K562 (cell line): Measurements from ENCODE around the gene SNRPB. TPM values are rescaled to one million over a fixed set of nuclear protein-coding genes. Genes with fewer than 3 reads are reported as not detected.

ENCODE experiments used
- CHCHD3 ChIP-seq: fragments of 250-450 bp; sonication (Bioruptor Pico); IDR thresholded peaks from 2 replicates; pipeline ENCODE4 v2.1.2; 2022; ENCODE audit warnings: mild to moderate bottlenecking
- ELF1 ChIP-seq: fragments of 200-800 bp; sonication (Bioruptor generic); IDR thresholded peaks from 2 replicates; pipeline ENCODE4 v1.6.1; 2016; ENCODE audit warnings: missing genetic modification characterization, missing compliant biosample characterization
- EZH2 ChIP-seq: IDR thresholded peaks from 2 replicates; pipeline ENCODE4 v1.6.1; 2012; ENCODE audit warnings: low read depth, mild to moderate bottlenecking, inconsistent platforms, low read length, borderline replicate concordance
- FOXA3 ChIP-seq, 2 experiments: fragments of 450-650 bp in 1 of 2; sonication (generic) in 1 of 2; formaldehyde crosslinking; IDR thresholded peaks in 1 of 2; conservative IDR thresholded peaks in 1 of 2; 2 replicates each; pipeline versions ENCODE4 v1.4.0 to v1.8.0; 2020 to 2022; ENCODE audit warnings: mild to moderate bottlenecking in 2 of 2, missing genetic modification reagents in 1 of 2
- KAT7 ChIP-seq: sonication (generic); formaldehyde crosslinking; IDR thresholded peaks from 2 replicates; pipeline ENCODE4 v1.8.0; 2022; ENCODE audit warnings: missing genetic modification reagents, mild to moderate bottlenecking, borderline replicate concordance
- KDM4B ChIP-seq, 2 experiments: fragments of 450-650 bp in 1 of 2; sonication (generic) in 1 of 2; IDR thresholded peaks; 2 replicates each; pipeline ENCODE4 v1.6.1; 2016 to 2017; ENCODE audit warnings: borderline replicate concordance in 2 of 2, antibody characterized with exemption in 1 of 2, low read depth in 1 of 2, mild to moderate bottlenecking in 1 of 2
- MCM5 ChIP-seq: fragments of 450-650 bp; IDR thresholded peaks from 2 replicates; pipeline ENCODE4 v1.6.1; 2016; ENCODE audit warnings: low read depth
- NCOA4 ChIP-seq: fragments of 450-650 bp; IDR thresholded peaks from 2 replicates; pipeline ENCODE4 v1.6.1; 2018; ENCODE audit warnings: mild to moderate bottlenecking; ENCODE audit not compliant: partially characterized antibody
- RFX5 ChIP-seq: IDR thresholded peaks from 2 replicates; pipeline ENCODE4 v1.6.1; 2011; ENCODE audit warnings: low read depth, mild to moderate bottlenecking, improper control_type of control experiment, low read length
- RUNX1 ChIP-seq: sonication (generic); IDR thresholded peaks from 2 replicates; pipeline ENCODE4 v1.6.1; 2016; ENCODE audit warnings: antibody characterized with exemption, low read depth
- STAT5A ChIP-seq: IDR thresholded peaks from 2 replicates; pipeline ENCODE4 v1.6.1; 2012; ENCODE audit warnings: low read length, inconsistent platforms, borderline replicate concordance
- TAF1 ChIP-seq: IDR thresholded peaks from 2 replicates; pipeline ENCODE4 v1.6.1; 2011; ENCODE audit warnings: mild to moderate bottlenecking, low read length, moderate library complexity; ENCODE audit not compliant: insufficient read depth, control insufficient read depth, severe bottlenecking; ENCODE audit errors: extremely low read depth
- ZNF354B ChIP-seq: fragments of 250-450 bp; sonication (Bioruptor Pico); IDR thresholded peaks from 2 replicates; pipeline ENCODE4 v1.4.0; 2020
- ZNF57 ChIP-seq: fragments of 450-650 bp; formaldehyde crosslinking; IDR thresholded peaks from 2 replicates; pipeline ENCODE4 v1.4.0; 2020; ENCODE audit warnings: mild to moderate bottlenecking, moderate library complexity
- polyA plus RNA-seq, 8 experiments: library from polyadenylated mRNA; depleted of rRNA in 4 of 8; stranded (reverse) in 5 of 8; unstranded in 3 of 8; fragments of >200 nt; fragmentation: Nextera tagmentation in 2 of 8; fragmentation: Illumina TruSeq in 1 of 8; extraction: Ambion mirVana in 2 of 8; extraction: Trizol in 1 of 8; gene quantifications; 2 replicates each; pipeline versions ENCODE4 v1.2.1 to v1.2.3, GENCODE V29; 2011 to 2014; ENCODE audit warnings: inconsistent platforms in 1 of 8, missing spikeins in 1 of 8
- total RNA-seq, 7 experiments: library from RNA; depleted of rRNA in 6 of 7; stranded (reverse); fragments of >200 nt in 6 of 7; fragmentation: Illumina TruSeq in 2 of 7; extraction: Trizol in 2 of 7; gene quantifications; 2 replicates each; pipeline versions ENCODE4 v1.2.1 to v1.2.3, GENCODE V29; 2011 to 2021; ENCODE audit warnings: low replicate concordance in 1 of 7
- TF ChIP-seq, protein P1 (sequence below): fragments of 450-650 bp; IDR thresholded peaks from 2 replicates; pipeline ENCODE4 v1.7.0; 2016; ENCODE audit warnings: borderline replicate concordance
- TF ChIP-seq, protein P2 (sequence below): fragments of 450-650 bp; IDR thresholded peaks from 2 replicates; pipeline ENCODE4 v1.6.1; 2014; ENCODE audit warnings: low read depth, mild to moderate bottlenecking, moderate library complexity, borderline replicate concordance
- TF ChIP-seq, protein P3 (sequence below): conservative IDR thresholded peaks from 2 replicates; pipeline ENCODE4 v1.6.1; 2011; ENCODE audit warnings: low read depth, mild to moderate bottlenecking, low read length; ENCODE audit not compliant: control insufficient read depth
- TF ChIP-seq, protein P4 (sequence below): fragments of 250-450 bp; sonication (Bioruptor Pico); IDR thresholded peaks from 2 replicates; pipeline ENCODE4 v1.5.0; 2022; ENCODE audit warnings: mild to moderate bottlenecking
- TF ChIP-seq, protein P5 (sequence below): sonication (generic); formaldehyde crosslinking; IDR thresholded peaks from 2 replicates; pipeline ENCODE4 v1.9.0; 2022; ENCODE audit warnings: mild to moderate bottlenecking, missing genetic modification reagents

Gene SNRPB
- total and polyA plus RNA-seq, 9 of the 15 experiments (the other 6 are each of a cell fraction or from before 2014, with no cell fraction given), result 13.1 to 615 (median 266) TPM

DNA sequence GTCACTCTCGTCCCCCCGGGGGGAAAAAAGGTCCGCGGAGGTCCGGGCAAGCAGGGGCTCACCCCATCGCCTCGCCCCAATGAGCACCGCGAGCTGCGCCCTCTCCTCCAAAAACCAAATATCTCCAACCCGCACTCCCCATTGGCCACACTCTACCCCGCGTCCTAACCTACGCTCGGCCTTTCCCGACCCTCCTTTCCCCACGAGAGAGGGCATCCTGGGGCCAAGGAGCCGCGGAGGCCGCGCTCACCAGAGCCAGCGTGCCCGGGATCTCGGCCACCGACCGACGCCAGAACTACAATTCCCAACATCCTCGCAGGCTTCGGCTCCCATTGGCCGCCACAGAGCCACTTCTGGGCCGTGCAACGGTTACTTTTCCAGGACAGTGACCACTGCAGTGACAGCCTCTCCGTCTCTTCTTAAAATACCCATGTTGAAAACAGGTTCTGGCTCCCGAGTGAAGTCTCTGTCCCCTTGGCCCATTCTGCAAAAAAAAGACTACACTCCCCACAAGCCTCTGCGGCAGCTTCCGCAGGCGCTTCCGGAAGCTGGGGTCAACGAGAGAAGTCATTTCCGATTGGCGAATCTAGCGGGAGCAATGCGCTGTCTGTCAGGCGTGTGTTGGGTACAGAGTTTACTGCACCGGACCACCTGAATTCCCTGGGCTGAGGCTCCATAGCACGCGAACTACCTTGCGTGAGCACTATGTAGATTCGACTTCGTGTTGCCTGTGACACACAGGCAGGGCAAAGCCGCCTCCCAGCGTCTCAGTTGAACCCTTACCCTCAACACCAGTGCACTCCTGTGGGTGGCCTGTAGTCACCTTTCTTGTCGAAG, 38.3 kb upstream of the SNRPB start, which contains the start of gene ZNF343 (continued):
- TF ChIP-seq, protein P1, sequence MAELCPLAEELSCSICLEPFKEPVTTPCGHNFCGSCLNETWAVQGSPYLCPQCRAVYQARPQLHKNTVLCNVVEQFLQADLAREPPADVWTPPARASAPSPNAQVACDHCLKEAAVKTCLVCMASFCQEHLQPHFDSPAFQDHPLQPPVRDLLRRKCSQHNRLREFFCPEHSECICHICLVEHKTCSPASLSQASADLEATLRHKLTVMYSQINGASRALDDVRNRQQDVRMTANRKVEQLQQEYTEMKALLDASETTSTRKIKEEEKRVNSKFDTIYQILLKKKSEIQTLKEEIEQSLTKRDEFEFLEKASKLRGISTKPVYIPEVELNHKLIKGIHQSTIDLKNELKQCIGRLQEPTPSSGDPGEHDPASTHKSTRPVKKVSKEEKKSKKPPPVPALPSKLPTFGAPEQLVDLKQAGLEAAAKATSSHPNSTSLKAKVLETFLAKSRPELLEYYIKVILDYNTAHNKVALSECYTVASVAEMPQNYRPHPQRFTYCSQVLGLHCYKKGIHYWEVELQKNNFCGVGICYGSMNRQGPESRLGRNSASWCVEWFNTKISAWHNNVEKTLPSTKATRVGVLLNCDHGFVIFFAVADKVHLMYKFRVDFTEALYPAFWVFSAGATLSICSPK, result no peak
- TF ChIP-seq RUNX1 (no peak), ZNF354B (CRISPR knock-in tag) (no peak), KDM4B (IDR thresholded peaks at IDR 0.05; ENCODE audit: borderline replicate concordance in 2 of 2, low read depth in 1 of 2) (no peak), ELF1 (tag) (peak; percentile 88), KAT7 (CRISPR knock-in tag) (peak; percentile 71; the same call in 1 of the 2 replicates), RFX5 (no peak), TAF1 (peak; percentile 30), STAT5A (no peak), FOXA3 (CRISPR knock-in tag; conservative IDR thresholded peaks at IDR 0.05 in 1 of 2, IDR thresholded peaks at IDR 0.05 in 1 of 2) (no peak), ZNF57 (CRISPR knock-in tag) (no peak), NCOA4 (no peak), CHCHD3 (CRISPR knock-in tag) (no peak), MCM5 (no peak), EZH2 (no peak)
- TF ChIP-seq, protein P2, sequence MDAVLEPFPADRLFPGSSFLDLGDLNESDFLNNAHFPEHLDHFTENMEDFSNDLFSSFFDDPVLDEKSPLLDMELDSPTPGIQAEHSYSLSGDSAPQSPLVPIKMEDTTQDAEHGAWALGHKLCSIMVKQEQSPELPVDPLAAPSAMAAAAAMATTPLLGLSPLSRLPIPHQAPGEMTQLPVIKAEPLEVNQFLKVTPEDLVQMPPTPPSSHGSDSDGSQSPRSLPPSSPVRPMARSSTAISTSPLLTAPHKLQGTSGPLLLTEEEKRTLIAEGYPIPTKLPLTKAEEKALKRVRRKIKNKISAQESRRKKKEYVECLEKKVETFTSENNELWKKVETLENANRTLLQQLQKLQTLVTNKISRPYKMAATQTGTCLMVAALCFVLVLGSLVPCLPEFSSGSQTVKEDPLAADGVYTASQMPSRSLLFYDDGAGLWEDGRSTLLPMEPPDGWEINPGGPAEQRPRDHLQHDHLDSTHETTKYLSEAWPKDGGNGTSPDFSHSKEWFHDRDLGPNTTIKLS, result peak; percentile 85
- TF ChIP-seq, protein P3, sequence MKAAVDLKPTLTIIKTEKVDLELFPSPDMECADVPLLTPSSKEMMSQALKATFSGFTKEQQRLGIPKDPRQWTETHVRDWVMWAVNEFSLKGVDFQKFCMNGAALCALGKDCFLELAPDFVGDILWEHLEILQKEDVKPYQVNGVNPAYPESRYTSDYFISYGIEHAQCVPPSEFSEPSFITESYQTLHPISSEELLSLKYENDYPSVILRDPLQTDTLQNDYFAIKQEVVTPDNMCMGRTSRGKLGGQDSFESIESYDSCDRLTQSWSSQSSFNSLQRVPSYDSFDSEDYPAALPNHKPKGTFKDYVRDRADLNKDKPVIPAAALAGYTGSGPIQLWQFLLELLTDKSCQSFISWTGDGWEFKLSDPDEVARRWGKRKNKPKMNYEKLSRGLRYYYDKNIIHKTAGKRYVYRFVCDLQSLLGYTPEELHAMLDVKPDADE, result peak; percentile 81
- TF ChIP-seq, protein P4, sequence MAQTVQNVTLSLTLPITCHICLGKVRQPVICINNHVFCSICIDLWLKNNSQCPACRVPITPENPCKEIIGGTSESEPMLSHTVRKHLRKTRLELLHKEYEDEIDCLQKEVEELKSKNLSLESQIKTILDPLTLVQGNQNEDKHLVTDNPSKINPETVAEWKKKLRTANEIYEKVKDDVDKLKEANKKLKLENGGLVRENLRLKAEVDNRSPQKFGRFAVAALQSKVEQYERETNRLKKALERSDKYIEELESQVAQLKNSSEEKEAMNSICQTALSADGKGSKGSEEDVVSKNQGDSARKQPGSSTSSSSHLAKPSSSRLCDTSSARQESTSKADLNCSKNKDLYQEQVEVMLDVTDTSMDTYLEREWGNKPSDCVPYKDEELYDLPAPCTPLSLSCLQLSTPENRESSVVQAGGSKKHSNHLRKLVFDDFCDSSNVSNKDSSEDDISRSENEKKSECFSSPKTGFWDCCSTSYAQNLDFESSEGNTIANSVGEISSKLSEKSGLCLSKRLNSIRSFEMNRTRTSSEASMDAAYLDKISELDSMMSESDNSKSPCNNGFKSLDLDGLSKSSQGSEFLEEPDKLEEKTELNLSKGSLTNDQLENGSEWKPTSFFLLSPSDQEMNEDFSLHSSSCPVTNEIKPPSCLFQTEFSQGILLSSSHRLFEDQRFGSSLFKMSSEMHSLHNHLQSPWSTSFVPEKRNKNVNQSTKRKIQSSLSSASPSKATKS (CRISPR knock-in tag), result no peak
- TF ChIP-seq, protein P5, sequence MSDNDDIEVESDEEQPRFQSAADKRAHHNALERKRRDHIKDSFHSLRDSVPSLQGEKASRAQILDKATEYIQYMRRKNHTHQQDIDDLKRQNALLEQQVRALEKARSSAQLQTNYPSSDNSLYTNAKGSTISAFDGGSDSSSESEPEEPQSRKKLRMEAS (CRISPR knock-in tag), result peak; percentile 58
